K562 (cell line): ENCODE results near the gene ATRIP. TPM values are rescaled to one million over a fixed set of nuclear protein-coding genes. Genes with fewer than 3 reads are reported as not detected.
A peak's percentile ranks its signal among the peaks of the same experiment; 100 is the strongest.

ENCODE experiments used
- ATF1 ChIP-seq, 2 experiments: fragments of 450-650 bp in 1 of 2; IDR thresholded peaks; 2 replicates each; pipeline ENCODE4 v1.6.1; 2016; ENCODE audit warnings: missing compliant biosample characterization in 1 of 2, missing genetic modification characterization in 1 of 2
- ETV5 ChIP-seq: sonication (generic); formaldehyde crosslinking; IDR thresholded peaks from 2 replicates; pipeline ENCODE4 v1.4.0; 2020; ENCODE audit warnings: low read depth, mild to moderate bottlenecking, missing genetic modification reagents
- GTF2F1 ChIP-seq: IDR thresholded peaks from 2 replicates; pipeline ENCODE4 v1.6.1; 2011; ENCODE audit warnings: low read depth, low read length, improper control_type of control experiment
- HNRNPLL ChIP-seq: fragments of 200-400 bp; formaldehyde crosslinking; IDR thresholded peaks from 2 replicates; pipeline ENCODE4 v1.6.1; 2017; ENCODE audit warnings: low read length, low read depth, mild to moderate bottlenecking; ENCODE audit not compliant: poor library complexity, severe bottlenecking
- KDM4B ChIP-seq, 2 experiments: fragments of 450-650 bp in 1 of 2; sonication (generic) in 1 of 2; IDR thresholded peaks; 2 replicates each; pipeline ENCODE4 v1.6.1; 2016 to 2017; ENCODE audit warnings: borderline replicate concordance in 2 of 2, antibody characterized with exemption in 1 of 2, low read depth in 1 of 2, mild to moderate bottlenecking in 1 of 2
- MAZ ChIP-seq, 2 experiments: fragments of 450-650 bp in 1 of 2; sonication (generic) in 1 of 2; formaldehyde crosslinking; IDR thresholded peaks in 1 of 2; conservative IDR thresholded peaks in 1 of 2; 2 replicates each; pipeline versions ENCODE4 v1.4.0 to v1.5.0; 2020; ENCODE audit warnings: mild to moderate bottlenecking in 1 of 2, missing genetic modification reagents in 1 of 2
- MTA3 ChIP-seq: fragments of 450-650 bp; formaldehyde crosslinking; IDR thresholded peaks from 2 replicates; pipeline ENCODE4 v1.6.1; 2017; ENCODE audit warnings: mild to moderate bottlenecking, borderline replicate concordance
- NKRF ChIP-seq: fragments of 450-650 bp; IDR thresholded peaks from 2 replicates; pipeline ENCODE4 v1.6.1; 2016; ENCODE audit warnings: borderline replicate concordance
- POLR2G ChIP-seq: fragments of 200-400 bp; formaldehyde crosslinking; IDR thresholded peaks from 2 replicates; pipeline ENCODE4 v1.6.1; 2017; ENCODE audit warnings: low read depth, mild to moderate bottlenecking, antibody characterized with exemption, low read length, moderate library complexity
- POLR2H ChIP-seq: IDR thresholded peaks from 2 replicates; pipeline ENCODE4 v1.6.1; 2016; ENCODE audit warnings: missing genetic modification characterization, low read depth, mild to moderate bottlenecking, control low read depth, missing compliant biosample characterization, moderate library complexity
- POLR3G ChIP-seq: IDR thresholded peaks from 2 replicates; pipeline ENCODE4 v1.6.1; 2011; ENCODE audit not compliant: insufficient read length, insufficient replicate concordance; ENCODE audit errors: extremely low read depth
- RBFOX2 ChIP-seq: fragments of 200-400 bp; formaldehyde crosslinking; IDR thresholded peaks from 2 replicates; pipeline ENCODE4 v1.6.1; 2017; ENCODE audit warnings: low read depth, mild to moderate bottlenecking, low read length, moderate library complexity
- SAP30 ChIP-seq: fragments of 200-600 bp; sonication (generic); IDR thresholded peaks from 2 replicates; pipeline ENCODE4 v1.6.1; 2012; ENCODE audit warnings: borderline replicate concordance, low read depth, mild to moderate bottlenecking, moderate library complexity, low read length, control low read depth, inconsistent platforms; ENCODE audit not compliant: insufficient read depth, poor library complexity, severe bottlenecking
- SMARCB1 ChIP-seq: IDR thresholded peaks from 2 replicates; pipeline ENCODE4 v1.6.1; 2011; ENCODE audit warnings: improper control_type of control experiment, low read depth; ENCODE audit not compliant: insufficient read length
- SUPT5H ChIP-seq: fragments of 450-650 bp; IDR thresholded peaks from 2 replicates; pipeline ENCODE4 v1.6.1; 2016
- TEAD4 ChIP-seq, 2 experiments: sonication (generic) in 1 of 2; formaldehyde crosslinking in 1 of 2; IDR thresholded peaks; 2 replicates each; pipeline versions ENCODE4 v1.6.1 to v1.8.0; 2012 to 2022; ENCODE audit warnings: borderline replicate concordance in 1 of 2, inconsistent platforms in 1 of 2, low read length in 1 of 2, mild to moderate bottlenecking in 1 of 2, missing genetic modification reagents in 1 of 2
- TRIM24 ChIP-seq, 2 experiments: fragments of 450-650 bp; IDR thresholded peaks; 2 replicates each; pipeline ENCODE4 v1.6.1; 2016
- ZNF175 ChIP-seq: fragments of 200-800 bp; sonication (Bioruptor generic); IDR thresholded peaks from 2 replicates; pipeline ENCODE4 v1.6.1; 2016; ENCODE audit warnings: low read depth, mild to moderate bottlenecking, missing genetic modification characterization, missing compliant biosample characterization
- ZNF263 ChIP-seq: sonication (generic); formaldehyde crosslinking; IDR thresholded peaks from 2 replicates; pipeline ENCODE4 v1.8.0; 2022; ENCODE audit warnings: mild to moderate bottlenecking, missing genetic modification reagents, borderline replicate concordance
- ZNF764 ChIP-seq: fragments of 250-450 bp; sonication (Bioruptor Pico); IDR thresholded peaks from 2 replicates; pipeline ENCODE4 v1.4.0; 2020; ENCODE audit warnings: low read depth, mild to moderate bottlenecking, moderate library complexity
- polyA plus RNA-seq, 8 experiments: library from polyadenylated mRNA; depleted of rRNA in 4 of 8; stranded (reverse) in 5 of 8; unstranded in 3 of 8; fragments of >200 nt; fragmentation: Nextera tagmentation in 2 of 8; fragmentation: Illumina TruSeq in 1 of 8; extraction: Ambion mirVana in 2 of 8; extraction: Trizol in 1 of 8; gene quantifications; 2 replicates each; pipeline versions ENCODE4 v1.2.1 to v1.2.3, GENCODE V29; 2011 to 2014; ENCODE audit warnings: inconsistent platforms in 1 of 8, missing spikeins in 1 of 8
- total RNA-seq, 7 experiments: library from RNA; depleted of rRNA in 6 of 7; stranded (reverse); fragments of >200 nt in 6 of 7; fragmentation: Illumina TruSeq in 2 of 7; extraction: Trizol in 2 of 7; gene quantifications; 2 replicates each; pipeline versions ENCODE4 v1.2.1 to v1.2.3, GENCODE V29; 2011 to 2021; ENCODE audit warnings: low replicate concordance in 1 of 7
- TF ChIP-seq, protein P1 (sequence below): fragments of 250-450 bp; sonication (Bioruptor Pico); IDR thresholded peaks from 2 replicates; pipeline ENCODE4 v1.8.0; 2021; ENCODE audit warnings: mild to moderate bottlenecking, moderate library complexity
- TF ChIP-seq, protein P2 (sequence below): fragments of 250-450 bp; sonication (Bioruptor Pico); IDR thresholded peaks from 2 replicates; pipeline ENCODE4 v1.4.0; 2020

Gene ATRIP
- total and polyA plus RNA-seq, 9 of the 15 experiments (the other 6 are each of a cell fraction or from before 2014, with no cell fraction given), result 1.7 to 15.7 (median 10.5) TPM

DNA sequence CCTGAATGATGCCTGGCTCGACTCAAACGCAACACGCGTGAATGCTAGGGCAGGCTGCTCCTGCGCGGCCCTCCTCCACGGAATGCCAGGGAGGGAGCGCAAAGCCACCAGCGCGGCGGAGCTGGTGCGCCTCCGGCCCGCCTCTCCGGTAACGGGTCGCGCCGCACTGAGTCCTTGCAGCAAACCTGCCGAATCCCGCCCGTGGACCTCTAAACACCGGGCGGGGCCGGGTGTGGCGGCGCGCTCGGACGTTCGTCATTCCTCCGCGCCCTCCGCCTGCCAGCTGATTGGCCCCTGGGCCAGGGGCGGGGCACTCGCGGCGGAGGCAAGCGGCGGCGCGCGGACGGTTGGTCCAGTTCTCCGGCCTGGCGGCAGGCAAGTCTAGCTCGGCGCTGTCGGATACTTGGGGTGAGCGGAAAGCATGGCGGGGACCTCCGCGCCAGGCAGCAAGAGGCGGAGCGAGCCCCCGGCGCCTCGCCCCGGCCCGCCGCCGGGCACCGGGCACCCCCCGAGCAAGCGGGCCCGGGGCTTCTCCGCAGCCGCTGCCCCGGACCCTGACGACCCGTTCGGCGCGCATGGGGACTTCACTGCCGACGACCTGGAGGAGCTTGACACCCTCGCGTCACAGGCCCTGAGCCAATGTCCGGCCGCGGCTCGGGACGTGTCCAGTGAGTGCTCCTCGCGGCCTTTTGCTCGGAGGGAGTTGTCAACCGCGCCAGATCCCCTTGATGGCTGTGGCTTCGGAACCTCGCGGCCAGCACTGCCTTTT is at the start of gene ATRIP (continued):
- TF ChIP-seq TEAD4 (IDR thresholded peaks at IDR 0.05; ENCODE audit: low read length), result no peak
- no peak for TF ChIP-seq TEAD4 (CRISPR knock-in tag; IDR thresholded peaks at IDR 0.05; ENCODE audit: borderline replicate concordance)
- TF ChIP-seq HNRNPLL, result peak; percentile 52
- peak; percentile 86 to 97 for TF ChIP-seq MAZ (CRISPR knock-in tag; conservative IDR thresholded peaks at IDR 0.05 in 1 of 2, IDR thresholded peaks at IDR 0.05 in 1 of 2)
- TF ChIP-seq KDM4B (IDR thresholded peaks at IDR 0.05; ENCODE audit: borderline replicate concordance in 2 of 2, low read depth in 1 of 2), result 0 out of 4 replicates have a peak, but pooled peaks of 1 of the 2 experiments have one; percentile 32
- no peak for TF ChIP-seq ZNF764 (CRISPR knock-in tag)
- no peak for TF ChIP-seq SMARCB1
- TF ChIP-seq POLR2G, result peak; percentile 100
- no peak for TF ChIP-seq POLR3G
- peak; percentile 71; the same call in 1 of the 2 replicates for TF ChIP-seq NKRF
- peak; percentile 24; the same call in 1 of the 2 replicates for TF ChIP-seq ETV5 (CRISPR knock-in tag)
- peak; percentile 68; the same call in 1 of the 2 replicates for TF ChIP-seq ZNF263
- 0 out of 2 replicates have a peak, but pooled peaks have one; percentile 38 for TF ChIP-seq GTF2F1
- peak; percentile 74; the same call in 1 of the 2 replicates for TF ChIP-seq MTA3
- TF ChIP-seq, protein P1, sequence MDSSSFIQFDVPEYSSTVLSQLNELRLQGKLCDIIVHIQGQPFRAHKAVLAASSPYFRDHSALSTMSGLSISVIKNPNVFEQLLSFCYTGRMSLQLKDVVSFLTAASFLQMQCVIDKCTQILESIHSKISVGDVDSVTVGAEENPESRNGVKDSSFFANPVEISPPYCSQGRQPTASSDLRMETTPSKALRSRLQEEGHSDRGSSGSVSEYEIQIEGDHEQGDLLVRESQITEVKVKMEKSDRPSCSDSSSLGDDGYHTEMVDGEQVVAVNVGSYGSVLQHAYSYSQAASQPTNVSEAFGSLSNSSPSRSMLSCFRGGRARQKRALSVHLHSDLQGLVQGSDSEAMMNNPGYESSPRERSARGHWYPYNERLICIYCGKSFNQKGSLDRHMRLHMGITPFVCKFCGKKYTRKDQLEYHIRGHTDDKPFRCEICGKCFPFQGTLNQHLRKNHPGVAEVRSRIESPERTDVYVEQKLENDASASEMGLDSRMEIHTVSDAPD (CRISPR knock-in tag), result no peak
- peak; percentile 71 for TF ChIP-seq SAP30
- TF ChIP-seq ZNF175 (CRISPR knock-in tag), result no peak
- TF ChIP-seq, protein P2, sequence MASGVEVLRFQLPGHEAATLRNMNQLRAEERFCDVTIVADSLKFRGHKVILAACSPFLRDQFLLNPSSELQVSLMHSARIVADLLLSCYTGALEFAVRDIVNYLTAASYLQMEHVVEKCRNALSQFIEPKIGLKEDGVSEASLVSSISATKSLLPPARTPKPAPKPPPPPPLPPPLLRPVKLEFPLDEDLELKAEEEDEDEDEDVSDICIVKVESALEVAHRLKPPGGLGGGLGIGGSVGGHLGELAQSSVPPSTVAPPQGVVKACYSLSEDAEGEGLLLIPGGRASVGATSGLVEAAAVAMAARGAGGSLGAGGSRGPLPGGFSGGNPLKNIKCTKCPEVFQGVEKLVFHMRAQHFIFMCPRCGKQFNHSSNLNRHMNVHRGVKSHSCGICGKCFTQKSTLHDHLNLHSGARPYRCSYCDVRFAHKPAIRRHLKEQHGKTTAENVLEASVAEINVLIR (CRISPR knock-in tag), result peak; percentile 96
- TF ChIP-seq TRIM24 (IDR thresholded peaks at IDR 0.05), result no peak
- peak; percentile 75 for TF ChIP-seq SUPT5H
- TF ChIP-seq ATF1 (CRISPR knock-in tag; IDR thresholded peaks at IDR 0.05), result peak; percentile 91
- TF ChIP-seq ATF1 (tag; IDR thresholded peaks at IDR 0.05), result peak; percentile 98
- peak; percentile 89 for TF ChIP-seq POLR2H
- peak; percentile 99 for TF ChIP-seq RBFOX2
